GM21786 (cell line): ENCODE measurements around the gene ZNF598.
"Not testable (repeated sequence)": the region's sequence is repeated elsewhere in the genome, so short reads cannot be mapped to it uniquely, and the experiment has no call there.

Source experiments
- ATAC-seq: cut with Tn5 transposase; IDR thresholded peaks from one replicate; pipeline ENCODE4 v1.9.1; 2021; ENCODE audit not compliant: unreplicated experiment

Gene ZNF598

GRCh38 chr16:2040787-2041522, 31.3 kb upstream of the ZNF598 start:
- ATAC-seq, result no peak

GRCh38 chr16:2040041-2040786, 30.6 kb upstream of the ZNF598 start:
- ATAC-seq, result no peak

- ATAC-seq, result no peak
Observed at GRCh38 chr16:2039274-2040031, 29.8 kb upstream of the ZNF598 start.

DNA sequence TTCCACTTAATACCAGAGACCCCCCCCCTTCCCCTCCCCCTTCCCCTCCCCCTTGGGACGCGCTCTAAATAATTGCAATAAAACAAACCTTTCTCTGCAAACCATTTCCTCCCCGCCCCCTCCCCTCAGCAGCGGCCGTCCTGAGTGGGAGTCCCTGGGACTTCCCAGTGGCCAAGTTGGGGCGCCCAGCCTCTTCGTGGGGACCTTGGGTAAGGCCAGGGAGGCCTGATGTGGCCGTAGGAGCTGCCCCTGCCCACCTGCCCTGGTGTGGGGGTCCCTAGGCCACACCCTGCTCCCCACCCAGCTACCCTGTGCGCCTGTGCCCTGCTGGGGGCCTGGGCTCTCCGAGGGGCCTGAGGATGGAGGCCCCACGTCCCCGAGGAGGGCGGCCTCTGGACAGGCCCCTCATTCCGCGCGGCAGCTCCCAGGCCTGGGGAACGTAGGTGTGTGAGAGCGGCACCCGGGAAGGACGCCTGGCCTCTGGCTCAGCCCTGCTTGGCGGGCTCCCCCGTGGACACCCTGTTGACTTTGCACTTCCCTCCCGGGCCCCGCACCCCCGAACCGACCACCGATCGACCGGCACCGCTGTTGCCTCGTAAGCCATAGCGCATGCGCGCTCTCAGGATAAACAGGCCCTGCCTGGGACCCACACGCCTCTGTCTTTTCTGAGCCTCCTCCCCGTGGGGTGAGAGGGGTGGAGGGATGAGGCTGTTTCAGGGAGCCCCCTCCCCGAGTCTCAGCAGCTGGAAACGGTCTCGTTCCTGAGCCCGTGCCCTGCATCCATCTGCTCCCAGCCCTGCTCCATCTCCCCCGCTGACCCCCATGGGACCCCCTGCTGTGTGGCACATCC, 29.0 kb upstream of the ZNF598 start:
- no peak for ATAC-seq

- no peak for ATAC-seq
Observed at GRCh38 chr16:2037647-2038381, 28.2 kb upstream of the ZNF598 start.

GRCh38 chr16:2037115-2037514, 27.5 kb upstream of the ZNF598 start:
- no peak for ATAC-seq

DNA sequence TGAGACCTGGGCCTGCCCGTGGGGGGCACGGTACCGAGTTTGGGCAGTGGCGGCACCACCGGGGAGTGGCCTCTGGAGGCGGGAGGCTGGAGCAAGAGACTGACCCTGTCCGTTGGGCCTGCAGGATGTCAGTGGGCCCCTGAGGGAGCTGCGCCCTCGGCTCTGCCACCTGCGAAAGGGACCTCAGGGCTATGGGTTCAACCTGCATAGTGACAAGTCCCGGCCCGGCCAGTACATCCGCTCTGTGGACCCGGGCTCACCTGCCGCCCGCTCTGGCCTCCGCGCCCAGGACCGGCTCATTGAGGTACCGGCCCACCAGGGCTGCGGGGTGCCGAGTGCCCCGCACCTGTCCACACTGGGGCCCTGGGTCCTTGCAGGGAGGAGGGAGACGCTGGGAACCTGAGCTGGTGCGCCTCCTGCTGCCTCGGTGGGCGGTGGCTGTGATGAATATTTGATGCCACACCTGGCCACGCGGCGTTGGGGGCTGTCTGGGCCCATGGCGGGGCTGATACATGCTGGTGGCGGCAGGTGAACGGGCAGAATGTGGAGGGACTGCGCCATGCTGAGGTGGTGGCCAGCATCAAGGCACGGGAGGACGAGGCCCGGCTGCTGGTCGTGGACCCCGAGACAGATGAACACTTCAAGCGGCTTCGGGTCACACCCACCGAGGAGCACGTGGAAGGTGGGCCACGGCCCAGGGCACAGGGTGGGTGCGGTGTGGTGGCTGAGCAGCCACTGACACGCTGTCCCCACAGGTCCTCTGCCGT, 26.8 kb upstream of the ZNF598 start:
- no peak for ATAC-seq

- ATAC-seq, result no peak
Observed at GRCh38 chr16:2035431-2036199, 26.0 kb upstream of the ZNF598 start.

- ATAC-seq, result no peak
Observed at GRCh38 chr16:2034696-2035430, 25.2 kb upstream of the ZNF598 start.

- ATAC-seq, result not testable (repeated sequence)
Observed at GRCh38 chr16:2033909-2034695, 24.5 kb upstream of the ZNF598 start.

DNA sequence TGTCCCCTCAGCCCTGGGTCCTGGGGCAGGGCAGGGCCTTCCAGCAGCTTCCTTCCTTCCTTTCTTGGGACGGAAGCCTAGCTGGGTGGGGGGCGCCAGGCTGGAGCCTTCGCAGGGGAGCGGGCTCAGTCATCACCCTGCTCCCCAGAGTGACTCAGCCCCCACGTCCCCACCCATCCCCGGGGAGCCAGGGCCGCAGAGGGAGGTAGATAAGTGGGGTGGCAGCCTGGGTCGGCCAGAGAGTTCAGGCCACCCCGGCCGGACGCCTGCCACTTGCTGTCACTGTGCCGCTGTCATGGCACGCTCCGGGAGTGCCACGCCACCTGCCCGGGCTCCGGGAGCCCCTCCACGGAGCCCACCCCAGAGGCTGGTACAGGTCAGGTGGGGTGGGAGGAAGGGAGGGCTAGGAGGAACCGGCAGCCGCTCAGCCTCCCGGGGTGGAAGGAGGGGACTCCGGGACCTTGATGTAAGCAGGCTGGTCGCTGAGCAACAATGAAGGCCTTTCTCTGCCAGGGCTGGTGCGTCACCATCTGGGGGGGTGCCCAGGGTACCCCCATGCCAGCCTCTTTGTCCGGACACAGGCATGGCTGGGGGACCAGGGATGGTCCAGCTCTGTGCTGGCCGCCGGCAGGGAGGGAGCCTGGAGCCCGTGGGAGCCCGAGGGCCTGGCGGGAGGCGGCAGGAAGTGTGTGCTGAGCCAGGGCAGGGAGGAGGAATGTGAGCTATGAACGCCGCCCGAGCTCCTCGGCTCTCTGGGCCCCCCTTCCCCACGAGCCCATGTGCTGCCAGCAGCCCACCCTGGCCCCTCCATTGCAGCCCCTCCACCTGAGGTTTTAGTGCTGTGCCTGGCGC, 23.7 kb upstream of the ZNF598 start:
- no peak for ATAC-seq

GRCh38 chr16:2032285-2033056, 22.9 kb upstream of the ZNF598 start:
- ATAC-seq, result no peak

- no peak for ATAC-seq
Observed at GRCh38 chr16:2031081-2031577, 21.5 kb upstream of the ZNF598 start.

- ATAC-seq, result no peak
Observed at GRCh38 chr16:2030036-2030435, 20.4 kb upstream of the ZNF598 start.

GRCh38 chr16:2029350-2029749, 19.7 kb upstream of the ZNF598 start:
- no peak for ATAC-seq
